Stimulated activated CD4-positive, alpha-beta T cell treated with anti-CD3 and anti-CD28 coated beads, TNF-alpha, amount 100 ng/mL, for 24 hours (primary cell): ENCODE measurements around the gene UNC5B.
"Not testable (repeated sequence)": the region's sequence is repeated elsewhere in the genome, so short reads cannot be mapped to it uniquely, and the experiment has no call there.

Experiments
- DNase-seq, 3 experiments: peaks; one replicate each; pipeline ENCODE4 v3.0.0-alpha.2; 2020; ENCODE audit warnings: low read depth in 3 of 3

The UNC5B gene

GRCh38 chr10:71209731-71210541, 2.4 kb upstream of the UNC5B start:
- no peak for DNase-seq

GRCh38 chr10:71210542-71210871, 1.9 kb upstream of the UNC5B start:
- DNase-seq: no peak

GRCh38 chr10:71211053-71211452, 1.3 kb upstream of the UNC5B start:
- no peak for DNase-seq

- DNase-seq: no peak
Observed at GRCh38 chr10:71211775-71212317, 524 bp upstream of the UNC5B start.

GRCh38 chr10:71213127-71213621, 804 bp downstream of the UNC5B start:
- DNase-seq: peak in 1 of 3 experiments; percentile 27

GRCh38 chr10:71213761-71214440, 1.5 kb downstream of the UNC5B start:
- DNase-seq: no peak

- no peak for DNase-seq
Observed at GRCh38 chr10:71214641-71215559, 2.5 kb downstream of the UNC5B start.

GRCh38 chr10:71216363-71216695, 4.0 kb downstream of the UNC5B start:
- no peak for DNase-seq

GRCh38 chr10:71216751-71217265, 4.4 kb downstream of the UNC5B start:
- no peak for DNase-seq

- DNase-seq: no peak
Observed at GRCh38 chr10:71217266-71218045, 5.1 kb downstream of the UNC5B start.

- DNase-seq: no peak
Observed at GRCh38 chr10:71218046-71218650, 5.8 kb downstream of the UNC5B start.

GRCh38 chr10:71218651-71219050, 6.3 kb downstream of the UNC5B start:
- DNase-seq: no peak

- DNase-seq: not testable (repeated sequence)
Observed at GRCh38 chr10:71219236-71219917, 7.0 kb downstream of the UNC5B start.

- DNase-seq: no peak
Observed at GRCh38 chr10:71219918-71220688, 7.7 kb downstream of the UNC5B start.

GRCh38 chr10:71220689-71221540, 8.5 kb downstream of the UNC5B start:
- no peak for DNase-seq

GRCh38 chr10:71221586-71222202, 9.3 kb downstream of the UNC5B start:
- no peak for DNase-seq

GRCh38 chr10:71222601-71223346, 10.4 kb downstream of the UNC5B start:
- no peak for DNase-seq
